ENCODE data around the gene DNAH3.
"Not testable (repeated sequence)": the region's sequence is repeated elsewhere in the genome, so short reads cannot be mapped to it uniquely, and the experiment has no call there.

The DNAH3 gene, protein sequence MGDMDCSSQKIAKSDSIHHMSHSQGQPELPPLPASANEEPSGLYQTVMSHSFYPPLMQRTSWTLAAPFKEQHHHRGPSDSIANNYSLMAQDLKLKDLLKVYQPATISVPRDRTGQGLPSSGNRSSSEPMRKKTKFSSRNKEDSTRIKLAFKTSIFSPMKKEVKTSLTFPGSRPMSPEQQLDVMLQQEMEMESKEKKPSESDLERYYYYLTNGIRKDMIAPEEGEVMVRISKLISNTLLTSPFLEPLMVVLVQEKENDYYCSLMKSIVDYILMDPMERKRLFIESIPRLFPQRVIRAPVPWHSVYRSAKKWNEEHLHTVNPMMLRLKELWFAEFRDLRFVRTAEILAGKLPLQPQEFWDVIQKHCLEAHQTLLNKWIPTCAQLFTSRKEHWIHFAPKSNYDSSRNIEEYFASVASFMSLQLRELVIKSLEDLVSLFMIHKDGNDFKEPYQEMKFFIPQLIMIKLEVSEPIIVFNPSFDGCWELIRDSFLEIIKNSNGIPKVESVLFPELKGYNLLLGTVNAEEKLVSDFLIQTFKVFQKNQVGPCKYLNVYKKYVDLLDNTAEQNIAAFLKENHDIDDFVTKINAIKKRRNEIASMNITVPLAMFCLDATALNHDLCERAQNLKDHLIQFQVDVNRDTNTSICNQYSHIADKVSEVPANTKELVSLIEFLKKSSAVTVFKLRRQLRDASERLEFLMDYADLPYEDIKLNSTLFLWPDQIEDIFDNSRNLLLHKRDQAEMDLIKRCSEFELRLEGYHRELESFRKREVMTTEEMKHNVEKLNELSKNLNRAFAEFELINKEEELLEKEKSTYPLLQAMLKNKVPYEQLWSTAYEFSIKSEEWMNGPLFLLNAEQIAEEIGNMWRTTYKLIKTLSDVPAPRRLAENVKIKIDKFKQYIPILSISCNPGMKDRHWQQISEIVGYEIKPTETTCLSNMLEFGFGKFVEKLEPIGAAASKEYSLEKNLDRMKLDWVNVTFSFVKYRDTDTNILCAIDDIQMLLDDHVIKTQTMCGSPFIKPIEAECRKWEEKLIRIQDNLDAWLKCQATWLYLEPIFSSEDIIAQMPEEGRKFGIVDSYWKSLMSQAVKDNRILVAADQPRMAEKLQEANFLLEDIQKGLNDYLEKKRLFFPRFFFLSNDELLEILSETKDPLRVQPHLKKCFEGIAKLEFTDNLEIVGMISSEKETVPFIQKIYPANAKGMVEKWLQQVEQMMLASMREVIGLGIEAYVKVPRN (N-terminal part only)

DNA sequence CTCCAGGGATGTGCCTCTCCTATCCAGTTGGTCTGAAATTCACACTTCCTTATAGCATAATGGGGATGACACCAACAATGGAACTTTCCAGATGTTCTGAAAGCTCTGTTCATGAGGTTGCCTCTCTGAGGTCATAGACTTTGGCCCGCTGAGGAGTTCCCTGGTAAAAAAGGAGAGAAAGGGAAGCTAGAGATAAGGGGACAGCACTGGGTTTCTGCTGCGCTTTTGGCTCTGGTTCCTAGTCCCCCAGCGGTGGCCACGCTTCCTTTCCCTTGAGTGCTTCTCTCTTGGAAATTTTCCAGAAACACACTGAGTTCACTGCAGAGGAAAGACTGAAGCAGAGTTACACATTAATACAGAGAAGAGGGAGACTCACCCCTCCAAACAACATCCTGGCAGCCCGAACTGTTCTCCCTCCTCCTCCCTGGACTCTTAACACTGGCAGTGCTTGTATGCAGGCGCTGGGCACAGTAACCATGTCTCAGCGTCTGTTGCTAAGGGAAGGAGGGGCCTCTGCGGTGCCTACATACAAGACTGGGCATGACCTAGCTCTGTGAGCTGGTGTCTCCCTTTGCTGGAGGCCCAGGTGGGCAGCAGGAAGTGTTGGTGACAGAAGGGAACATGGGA lies at the start of gene DNAH3:
TSS of gene DNAH3 (minus strand) at position 472 of the 627 bp plus-strand sequence. CDS start 527 bp downstream, outside the sequence.
- DNase-seq (ENCODE audit: low spot score) (peak; percentile 18), FAIRE-seq (no peak)

DNA sequence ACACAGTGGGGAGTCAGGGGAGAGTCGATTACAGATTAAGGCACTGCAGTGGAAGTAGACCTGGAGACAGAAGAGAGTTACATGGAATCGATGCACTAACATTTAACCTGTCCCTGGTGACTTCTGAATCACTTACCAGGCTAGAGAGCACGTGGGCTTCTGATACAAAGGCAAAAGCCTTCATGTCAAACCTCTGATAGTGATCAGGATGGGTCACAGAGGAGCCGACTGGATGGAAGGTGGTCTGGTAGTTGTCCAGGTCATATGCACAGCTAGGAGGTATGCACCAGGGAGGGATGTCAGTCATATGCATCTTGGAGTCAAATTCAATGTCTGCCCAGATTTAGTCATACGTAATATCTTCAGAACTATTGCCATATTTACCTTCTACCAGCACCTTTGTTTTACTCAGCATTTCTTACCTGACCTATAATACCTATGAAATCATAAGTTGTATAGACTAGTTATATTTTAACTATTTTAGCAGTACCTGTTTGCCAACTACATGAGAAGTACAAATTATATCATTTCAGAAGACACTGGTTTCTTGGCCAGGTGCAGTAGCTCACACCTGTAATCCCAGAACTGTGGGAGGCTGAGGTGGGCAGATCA lies 49.1 kb upstream of the DNAH3 start:
- DNase-seq (ENCODE audit: low spot score) (no peak), FAIRE-seq (no peak)

DNA sequence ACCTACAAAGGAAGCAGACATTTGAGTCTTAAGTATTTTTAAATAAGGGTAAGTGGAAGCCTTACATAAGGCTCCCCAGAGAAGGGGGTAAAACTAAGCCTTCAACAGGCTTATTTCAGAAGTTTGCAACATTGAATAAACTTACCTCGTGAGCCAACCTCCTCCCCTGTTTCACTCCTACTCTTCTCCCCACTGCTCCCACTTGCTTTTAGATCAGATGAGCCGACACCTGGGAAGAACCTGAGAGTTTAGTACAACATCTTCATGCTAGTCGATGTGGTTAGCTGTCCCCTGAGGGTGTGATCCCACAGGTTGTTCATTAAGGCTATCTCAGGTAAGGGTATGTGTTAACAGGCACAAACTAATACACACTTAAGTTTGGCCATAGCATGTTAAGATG lies 47.0 kb upstream of the DNAH3 start:
- DNase-seq (ENCODE audit: low spot score), result no peak
- no peak for FAIRE-seq

DNA sequence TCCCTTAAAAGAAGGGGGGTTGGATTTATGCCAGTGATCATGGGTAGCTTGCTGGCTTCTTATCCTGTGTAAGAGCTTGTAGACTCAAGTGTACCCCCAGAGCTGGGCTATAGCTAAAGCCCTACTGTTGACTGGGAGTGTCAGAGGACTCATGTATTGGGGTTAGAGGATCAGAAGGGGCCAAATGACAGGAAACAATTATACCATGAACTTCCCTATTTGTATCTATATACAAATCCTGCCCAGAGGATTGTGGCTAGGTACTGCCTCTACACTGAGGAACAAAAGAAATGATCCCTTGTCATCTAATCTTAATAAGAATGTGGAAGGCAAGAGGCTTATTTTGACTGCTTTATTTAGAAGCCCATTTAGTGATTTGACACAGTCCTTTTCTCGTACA lies 46.5 kb upstream of the DNAH3 start:
- FAIRE-seq (no peak), DNase-seq (ENCODE audit: low spot score) (no peak)

DNA sequence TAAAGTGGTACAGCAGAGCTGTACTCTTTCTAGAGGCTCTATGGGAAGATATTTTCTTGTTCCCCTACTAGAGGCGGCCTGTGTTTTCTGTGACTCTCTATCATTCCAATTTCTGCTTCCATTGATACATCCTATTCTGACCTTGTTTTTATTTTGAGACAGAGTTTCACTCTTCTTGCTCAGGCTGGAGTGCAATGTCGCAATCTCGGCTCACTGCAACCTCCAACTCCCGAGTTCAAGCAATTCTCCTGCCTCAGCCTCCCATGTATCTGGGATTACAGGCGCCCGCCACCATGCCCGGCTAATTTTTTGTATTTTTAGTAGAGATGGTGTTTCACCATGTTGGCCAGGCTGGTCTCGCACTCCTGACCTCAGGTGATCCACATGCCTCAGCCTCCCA lies 44.7 kb upstream of the DNAH3 start:
- DNase-seq (ENCODE audit: low spot score); FAIRE-seq: not testable (repeated sequence)

DNA sequence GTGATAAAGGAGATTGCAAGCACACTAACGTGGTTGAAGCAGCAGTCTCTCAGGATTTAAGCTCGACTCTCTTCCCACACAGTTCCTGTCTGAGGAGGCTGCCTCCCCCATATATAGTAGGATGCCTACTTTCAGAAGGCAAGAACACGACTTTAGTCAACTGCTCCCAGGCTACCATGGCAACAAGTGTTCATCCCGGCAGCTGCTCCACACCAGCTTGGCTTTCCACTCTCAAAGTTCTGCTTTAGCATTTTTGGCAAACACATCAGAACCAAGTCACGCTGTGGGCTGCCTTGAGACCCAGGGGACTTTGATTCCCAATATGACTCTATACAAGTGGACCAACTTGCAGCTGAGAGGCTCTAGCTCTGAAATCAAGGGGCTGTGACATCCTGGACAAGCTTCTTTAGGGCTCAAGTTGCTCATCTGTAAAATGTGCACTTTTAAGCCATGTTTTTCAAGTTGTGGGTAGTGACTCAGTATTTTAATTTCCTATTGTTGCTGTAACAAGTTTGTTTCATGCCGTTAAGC lies 44.2 kb upstream of the DNAH3 start:
- FAIRE-seq (no peak), DNase-seq (ENCODE audit: low spot score) (no peak)

DNA sequence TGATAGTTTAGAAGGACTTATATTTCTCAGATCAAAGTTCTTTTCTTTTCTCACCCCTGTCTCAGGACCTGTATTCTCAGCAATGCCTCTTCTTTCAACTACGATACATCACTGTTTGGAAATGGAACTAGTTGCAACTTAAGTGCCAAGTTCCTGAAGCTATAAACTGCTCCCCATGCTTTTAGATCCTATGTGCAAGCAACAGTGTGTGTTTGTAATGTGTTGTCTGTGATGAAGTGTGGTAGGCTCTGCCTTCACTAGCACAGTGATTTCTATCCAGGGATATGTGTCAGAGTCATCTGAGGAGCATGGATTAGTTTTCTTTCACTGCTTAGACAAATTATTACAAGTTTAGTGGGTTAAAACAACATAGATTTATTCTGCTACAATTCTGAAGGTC lies 42.3 kb upstream of the DNAH3 start:
- FAIRE-seq, result no peak
- DNase-seq (ENCODE audit: low spot score), result no peak

DNA sequence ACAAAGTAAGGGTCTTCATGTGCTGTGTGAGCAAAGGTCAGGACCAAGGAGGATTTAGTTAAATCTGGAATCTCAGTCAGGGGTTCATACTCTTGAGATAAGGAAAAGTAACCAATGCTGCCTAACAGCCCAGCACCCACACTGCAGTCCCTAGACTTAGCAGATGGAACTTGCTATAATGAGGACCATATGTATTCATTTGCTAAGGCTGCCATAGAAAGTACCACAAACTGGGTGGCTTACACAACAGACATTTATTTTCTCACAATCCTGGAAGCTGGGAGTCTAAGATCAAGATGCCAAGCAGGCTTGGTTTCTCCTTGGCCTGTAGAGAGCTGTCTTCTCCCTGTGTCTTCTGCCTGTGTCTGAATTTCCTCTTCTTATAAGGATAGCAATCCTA lies 40.0 kb upstream of the DNAH3 start:
- DNase-seq (ENCODE audit: low spot score), result no peak
- FAIRE-seq, result no peak

DNA sequence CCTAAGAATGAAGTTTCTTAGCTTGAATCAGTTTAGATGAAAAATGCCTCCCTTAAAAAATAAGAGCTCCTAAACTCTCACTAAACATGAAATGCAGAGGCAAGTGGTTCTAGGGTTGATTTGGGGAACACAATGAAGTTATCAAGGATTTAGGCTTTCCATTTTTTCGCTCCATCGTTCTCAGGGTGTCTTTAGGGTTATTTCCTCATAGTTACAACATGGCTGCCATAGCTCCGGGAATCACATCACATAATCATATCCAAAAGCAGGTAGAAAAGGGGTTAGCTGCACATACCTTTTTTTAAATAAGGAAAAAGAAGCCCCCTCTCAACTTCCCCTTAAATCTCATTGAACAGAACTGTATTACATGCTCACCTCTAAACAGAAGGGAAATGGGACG lies 39.4 kb upstream of the DNAH3 start:
- no peak for FAIRE-seq
- no peak for DNase-seq (ENCODE audit: low spot score)

DNA sequence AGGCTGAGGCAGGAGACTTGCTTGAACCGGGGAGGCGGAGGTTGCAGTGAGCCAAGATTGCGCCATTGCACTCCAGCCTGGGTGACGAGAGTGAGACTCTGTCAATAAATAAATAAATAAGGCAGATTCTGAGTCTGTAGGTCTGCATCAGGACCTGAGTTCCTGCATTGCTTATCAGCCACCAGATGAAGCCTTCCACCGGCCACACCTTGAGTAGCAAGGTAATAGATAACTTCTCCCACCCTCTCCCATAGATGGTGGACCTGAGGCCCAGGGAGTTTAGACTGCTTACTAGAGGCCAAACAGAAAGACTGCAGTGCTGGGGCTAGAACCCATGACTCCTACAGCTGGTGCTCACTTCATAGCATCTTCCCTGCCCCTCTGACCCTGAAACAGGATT lies 38.7 kb upstream of the DNAH3 start:
- DNase-seq (ENCODE audit: low spot score) (no peak), FAIRE-seq (no peak)

DNA sequence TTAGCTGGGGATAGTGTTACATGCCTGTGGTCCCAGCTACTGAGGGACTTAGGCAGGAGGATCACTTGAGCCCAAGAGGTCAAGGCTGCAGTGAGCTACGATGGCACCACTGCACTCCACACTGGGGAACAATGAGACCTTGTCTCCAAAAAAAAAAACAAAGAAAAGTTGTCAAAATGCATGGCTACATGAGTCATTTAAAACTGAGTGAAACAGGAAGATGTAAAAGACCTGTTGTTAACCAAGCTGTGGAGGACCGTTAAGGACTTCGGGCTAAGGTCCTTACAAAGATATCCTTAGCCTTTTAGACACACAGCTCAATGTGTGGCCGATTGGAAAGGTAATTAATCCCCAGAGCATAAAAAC lies 35.7 kb upstream of the DNAH3 start:
- FAIRE-seq, result no peak

DNA sequence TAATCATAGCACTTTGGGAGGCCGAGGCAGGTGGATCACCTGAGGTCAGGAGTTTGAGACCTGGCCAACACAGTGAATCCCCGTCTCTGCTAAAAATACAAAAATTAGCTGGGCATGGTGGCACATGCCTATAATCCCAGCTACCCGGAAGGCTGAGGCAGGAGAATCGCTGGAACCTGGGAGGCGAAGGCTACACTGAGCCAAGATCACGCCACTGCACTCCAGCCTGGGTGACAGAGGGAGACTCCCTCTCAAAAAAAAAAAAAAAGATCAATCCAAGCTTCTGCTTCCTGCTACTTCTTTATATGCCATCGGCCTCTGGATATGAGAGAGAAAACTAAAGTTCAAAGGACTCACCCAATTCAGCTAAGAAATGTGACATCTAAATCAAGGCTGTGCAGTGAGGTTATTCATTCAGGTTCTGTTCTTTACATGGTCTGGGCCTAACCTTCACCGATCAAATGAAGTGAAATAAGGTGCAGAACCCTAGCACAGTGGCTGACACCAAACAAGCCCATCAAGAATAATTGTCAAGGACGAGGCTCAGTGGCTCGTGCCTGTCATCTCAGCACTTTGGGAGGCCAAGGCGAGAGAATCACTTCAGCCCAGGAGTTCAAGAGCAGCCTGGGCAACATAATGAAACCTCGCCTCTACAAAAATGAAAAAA lies 35.1 kb upstream of the DNAH3 start:
- FAIRE-seq, result no peak
- no peak for DNase-seq (ENCODE audit: low spot score)

More for the DNA sequence above, 35.7 kb upstream of the DNAH3 start:
- DNase-seq (ENCODE audit: low spot score), result peak; percentile 19

DNA sequence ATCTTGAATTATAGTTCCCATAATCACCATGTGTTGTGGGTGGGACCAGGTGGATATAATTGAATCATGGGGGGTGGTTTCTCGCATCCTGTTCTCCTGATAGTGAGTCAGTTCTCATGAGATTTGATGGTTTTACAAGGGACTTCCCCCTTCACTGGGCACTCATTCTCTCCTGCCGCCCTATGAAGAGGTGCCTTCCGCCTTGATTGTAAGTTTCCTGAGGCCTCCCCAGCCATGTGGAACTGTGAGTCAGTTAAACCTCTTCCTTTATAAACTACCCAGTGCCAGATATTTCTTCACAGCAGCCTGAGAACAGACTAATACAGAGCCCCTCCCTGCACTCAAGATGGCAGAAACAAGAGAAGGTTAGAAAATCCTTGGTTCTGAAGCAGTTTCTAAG lies 34.2 kb upstream of the DNAH3 start:
- FAIRE-seq (no peak), DNase-seq (ENCODE audit: low spot score) (no peak)

DNA sequence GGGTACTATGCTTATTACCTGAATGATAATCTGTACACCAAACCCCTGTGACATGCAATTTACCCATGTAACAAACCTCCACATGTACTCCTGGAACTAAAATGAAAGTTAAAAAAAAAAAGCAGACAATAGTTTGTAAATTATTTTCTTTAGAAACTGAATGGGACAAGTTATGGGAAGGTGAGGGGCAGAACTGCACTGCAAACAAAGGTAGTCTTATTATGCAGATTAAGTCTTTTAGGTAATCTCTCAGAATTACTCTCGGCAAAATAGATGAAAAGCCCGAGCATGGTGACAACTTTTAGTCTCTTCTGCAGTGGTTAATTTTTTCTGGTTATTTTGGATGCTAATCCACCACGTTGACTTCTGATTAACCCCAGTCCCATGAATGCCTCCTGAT lies 33.3 kb upstream of the DNAH3 start:
- DNase-seq (ENCODE audit: low spot score), result no peak

DNA sequence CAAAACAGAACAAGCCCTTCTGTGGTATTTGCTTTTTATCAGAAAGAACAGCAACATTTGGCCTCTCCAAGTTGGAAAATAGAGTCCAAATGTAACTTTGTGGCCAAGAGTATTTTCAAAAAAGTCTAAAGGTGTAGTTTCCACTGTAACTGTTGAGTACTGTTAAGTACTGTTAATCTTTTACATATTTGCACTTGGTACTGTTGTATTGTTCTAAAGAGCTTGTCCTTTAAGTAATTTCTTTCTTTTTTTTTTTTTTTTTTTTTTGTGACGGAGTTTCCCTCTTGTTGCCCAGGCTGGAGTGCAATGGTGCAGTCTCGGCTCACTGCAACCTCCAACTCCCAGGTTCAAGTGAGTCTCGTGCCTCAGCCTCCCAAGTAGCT lies 29.3 kb upstream of the DNAH3 start:
- no peak for FAIRE-seq
- DNase-seq (ENCODE audit: low spot score), result no peak

More for the DNA sequence above, 33.3 kb upstream of the DNAH3 start:
- no peak for FAIRE-seq

DNA sequence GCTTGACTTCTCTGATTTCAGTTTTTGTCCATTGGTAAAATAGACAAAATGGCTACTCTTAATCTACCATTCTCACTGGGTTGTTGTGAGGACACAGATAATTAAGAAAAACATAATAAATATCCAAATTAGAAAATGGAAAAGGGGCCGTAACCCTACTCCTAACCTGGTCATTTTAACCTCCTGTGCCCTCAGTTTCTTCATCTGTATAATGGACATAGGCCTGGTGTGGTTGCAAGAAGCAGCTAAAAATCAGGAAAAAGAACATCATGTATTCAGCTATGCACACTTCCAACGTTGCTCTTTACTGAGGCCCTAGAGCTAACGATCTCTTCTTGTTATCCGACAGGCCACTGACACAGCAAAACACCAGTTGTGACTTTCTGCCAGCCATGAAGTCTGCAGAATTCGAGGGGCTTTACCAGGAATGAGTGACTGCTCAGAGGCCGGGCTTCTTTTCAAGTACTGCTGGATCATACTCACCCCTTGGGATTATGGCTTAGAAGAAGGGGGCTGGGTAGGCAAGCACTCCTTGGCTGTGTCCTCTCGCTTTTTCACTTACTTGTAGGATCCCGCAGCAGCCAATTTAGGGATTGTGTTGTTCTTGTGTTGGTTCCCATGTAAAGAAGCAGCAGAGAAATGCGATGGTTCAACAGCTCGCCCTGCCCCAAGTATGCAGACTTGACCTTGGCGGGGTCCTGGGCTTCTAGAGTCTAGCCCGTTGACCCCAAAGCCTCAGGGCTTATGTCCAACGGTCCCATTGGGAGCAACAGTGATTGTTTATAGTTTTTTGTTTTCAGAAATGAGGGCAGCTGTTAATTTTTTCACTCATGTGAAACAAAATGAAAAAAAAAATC lies 28.7 kb upstream of the DNAH3 start:
- FAIRE-seq, result no peak
- no peak for DNase-seq (ENCODE audit: low spot score)

DNA sequence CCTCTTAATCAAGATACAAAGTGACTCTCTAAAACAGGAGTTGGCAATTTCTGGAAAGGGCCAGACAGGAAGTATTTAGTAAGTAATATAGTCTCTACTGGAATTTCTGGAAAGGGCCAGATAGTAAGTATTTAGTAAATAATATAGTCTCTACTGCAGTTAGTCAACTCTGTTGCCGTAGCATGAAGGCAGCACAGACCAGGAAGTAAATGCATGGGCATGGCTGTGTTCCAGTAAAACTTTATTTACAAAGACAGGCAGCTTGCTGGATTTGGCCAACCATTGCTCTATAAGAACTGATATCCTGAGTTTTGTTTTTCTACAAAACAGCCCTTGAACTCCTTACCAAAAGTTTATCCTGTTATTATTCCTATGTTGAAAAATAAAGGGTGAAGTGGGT lies 24.8 kb upstream of the DNAH3 start:
- FAIRE-seq, result no peak
- no peak for DNase-seq (ENCODE audit: low spot score)

DNA sequence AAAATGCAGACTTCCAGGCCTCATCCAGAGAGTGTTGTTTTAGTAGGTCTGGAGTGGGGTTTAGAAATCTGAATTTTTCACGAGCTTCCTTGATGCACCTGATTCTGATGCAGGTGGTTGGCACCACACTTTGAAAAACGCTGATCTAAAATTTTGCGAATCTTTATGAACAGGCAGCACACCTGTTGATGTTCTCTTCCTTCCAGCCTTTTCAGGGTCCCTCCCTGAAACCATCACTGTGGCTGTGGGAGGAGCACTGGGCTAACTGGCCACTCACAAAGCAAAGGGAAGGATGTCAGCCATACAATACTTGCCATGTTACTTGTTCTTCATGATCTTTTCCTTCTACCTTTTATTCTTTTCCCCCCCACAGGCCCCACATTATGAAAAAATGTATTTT lies 22.0 kb upstream of the DNAH3 start:
- FAIRE-seq (no peak), DNase-seq (ENCODE audit: low spot score) (no peak)

DNA sequence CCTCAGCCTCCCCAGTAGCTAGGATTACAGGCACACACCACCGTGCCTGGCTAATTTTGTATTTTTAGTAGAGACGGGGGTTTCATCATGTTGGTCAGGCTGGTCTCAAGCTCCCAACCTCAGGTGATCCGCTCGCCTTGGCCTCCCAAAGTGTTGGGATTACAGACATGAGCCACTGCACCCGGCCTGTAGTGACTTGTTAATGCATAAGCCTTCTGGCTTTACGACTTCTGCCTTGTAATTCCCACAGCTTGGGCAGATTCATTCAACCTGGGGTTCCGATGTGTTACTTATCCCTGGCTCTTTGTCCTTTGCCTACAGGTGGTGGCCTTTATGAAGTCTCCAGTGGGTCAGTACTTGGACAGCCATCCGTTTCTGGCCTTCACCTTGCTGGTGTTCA lies 19.5 kb upstream of the DNAH3 start:
- not testable (repeated sequence) for FAIRE-seq; DNase-seq (ENCODE audit: low spot score)
